Subcutaneous abdominal adipose tissue (tissue), 5 donors: ENCODE measurements around the gene LGR4.

Source experiments
- H3K27ac ChIP-seq: one replicate; pipeline ENCODE4 v1.7.0; 2013; ENCODE audit warnings: low read depth, mild to moderate bottlenecking, inconsistent platforms, low read length, moderate library complexity
- H3K27me3 ChIP-seq, 5 donors: one replicate each; pipeline ENCODE4 v1.7.0; 2013; ENCODE audit warnings: low read length in 5 of 5, inconsistent platforms in 1 of 5; ENCODE audit not compliant: control insufficient read depth in 5 of 5, insufficient read depth in 4 of 5
- H3K36me3 ChIP-seq, 5 donors: one replicate each; pipeline ENCODE4 v1.7.0; 2013; ENCODE audit warnings: low read length in 5 of 5; ENCODE audit not compliant: control insufficient read depth in 5 of 5, insufficient read depth in 5 of 5
- H3K4me1 ChIP-seq, 5 donors: one replicate each; pipeline ENCODE4 v1.7.0; 2013; ENCODE audit warnings: low read length in 5 of 5, mild to moderate bottlenecking in 3 of 5, moderate library complexity in 1 of 5; ENCODE audit not compliant: control insufficient read depth in 5 of 5, insufficient read depth in 5 of 5
- H3K4me3 ChIP-seq, 5 donors: one replicate each; pipeline ENCODE4 v1.7.0; 2013; ENCODE audit warnings: low read length in 5 of 5, low read depth in 1 of 5
- H3K9ac ChIP-seq, 5 donors: one replicate each; pipeline ENCODE4 v1.7.0; 2013; ENCODE audit warnings: low read length in 5 of 5, mild to moderate bottlenecking in 4 of 5, moderate library complexity in 3 of 5
- H3K9me3 ChIP-seq, 5 donors: one replicate each; pipeline ENCODE4 v1.7.0; 2013; ENCODE audit warnings: low read length in 5 of 5; ENCODE audit not compliant: control insufficient read depth in 5 of 5
- donor health status: healthy.
- donor health status: healthy.
- donor health status: healthy.
- donor health status: healthy.
- donor health status: healthy.

LGR4 gene

DNA sequence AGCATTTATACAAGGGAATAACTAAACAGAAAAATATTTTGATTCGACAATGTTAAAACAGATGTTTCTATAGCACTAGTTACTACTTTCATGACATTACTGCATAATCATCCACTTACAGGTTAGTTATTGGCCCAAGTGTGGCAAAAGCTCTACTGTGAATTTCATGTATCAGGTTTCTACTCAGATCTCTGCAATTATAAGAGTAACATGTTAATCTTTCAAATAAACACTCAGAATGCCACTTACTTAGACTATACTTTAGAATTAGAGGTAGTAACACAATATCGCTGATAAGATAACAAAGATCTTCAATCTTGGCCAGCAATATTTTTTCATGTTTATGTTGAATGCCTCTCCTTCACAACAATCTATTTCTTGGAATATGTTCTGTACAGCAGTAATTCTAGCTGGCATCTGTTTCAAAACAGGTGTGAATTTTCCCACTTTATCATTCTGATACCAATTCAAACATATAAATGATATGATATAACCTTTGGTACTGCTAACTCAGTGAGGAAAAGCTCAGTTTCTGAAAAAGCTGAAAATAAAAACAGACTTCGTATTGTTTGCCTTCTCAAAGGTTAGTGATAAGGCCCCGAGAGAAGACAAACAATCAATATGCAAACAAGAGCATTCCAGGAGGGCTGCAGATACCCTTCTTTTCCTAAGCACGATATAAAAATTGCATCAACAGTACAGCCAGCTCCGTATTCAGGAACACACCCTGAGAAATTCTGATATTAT is 98.6 kb downstream of the LGR4 start:
- H3K36me3 ChIP-seq: peaks cover 11 to 55% (median 45%) of the 10 kb centered on the region in 5 donors
- H3K27ac ChIP-seq: no peak overlapping the region
- no peak overlapping the region for H3K4me3 ChIP-seq
- H3K27me3 ChIP-seq: no peaks in the 10 kb centered on the region
- no peaks in the 10 kb centered on the region for H3K4me1 ChIP-seq
- H3K9ac ChIP-seq: no peak overlapping the region
- H3K9me3 ChIP-seq: no peaks in the 10 kb centered on the region

- Histone ChIP-seq H3K27me3 (no peaks in the 10 kb centered on the region), H3K4me1 (no peaks in the 10 kb centered on the region), H3K9me3 (no peaks in the 10 kb centered on the region), H3K36me3 (peaks cover 13 to 52% (median 42%) of the 10 kb centered on the region in 5 donors), H3K27ac (no peak overlapping the region), H3K9ac (no peak overlapping the region), H3K4me3 (no peak overlapping the region)
Measured at GRCh38 chr11:27373392-27373791, 99.2 kb downstream of the LGR4 start.

GRCh38 chr11:27372164-27372563 is 100.4 kb downstream of the LGR4 start:
- no peak overlapping the region for H3K27ac ChIP-seq
- H3K36me3 ChIP-seq: peaks cover 18 to 55% (median 41%) of the 10 kb centered on the region in 5 donors

DNA sequence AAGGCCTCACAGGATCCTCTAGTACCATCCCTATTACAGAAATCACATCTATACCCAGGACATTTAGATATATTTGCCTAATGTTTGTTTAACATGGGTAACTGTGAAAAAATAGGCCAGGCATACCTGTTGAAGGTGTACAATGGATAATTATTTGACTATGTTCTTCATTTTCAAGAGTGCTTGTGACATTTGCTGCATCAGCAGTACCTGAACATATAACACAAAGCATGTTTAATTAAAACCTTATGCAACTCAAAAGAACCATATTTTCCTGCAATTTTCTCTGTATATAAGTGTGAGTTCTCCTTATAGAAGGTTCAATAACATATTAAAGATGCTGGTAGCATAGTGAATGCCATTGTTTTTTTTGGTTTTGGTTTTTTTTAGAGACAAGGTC is 101.1 kb downstream of the LGR4 start:
- Histone ChIP-seq H3K36me3 (peaks cover 18 to 55% (median 43%) of the 10 kb centered on the region in 5 donors), H3K27ac (no peak overlapping the region)

More at GRCh38 chr11:27372164-27372563, 100.4 kb downstream of the LGR4 start:
- Histone ChIP-seq H3K9ac (no peak overlapping the region), H3K9me3 (no peaks in the 10 kb centered on the region), H3K4me1 (no peaks in the 10 kb centered on the region), H3K27me3 (no peaks in the 10 kb centered on the region), H3K4me3 (no peak overlapping the region)

GRCh38 chr11:27370374-27370773 is 102.2 kb downstream of the LGR4 start:
- Histone ChIP-seq H3K9ac (no peak overlapping the region), H3K9me3 (no peaks in the 10 kb centered on the region), H3K4me3 (no peak overlapping the region), H3K27me3 (no peaks in the 10 kb centered on the region), H3K27ac (no peak overlapping the region), H3K4me1 (no peaks in the 10 kb centered on the region), H3K36me3 (peaks cover 17 to 53% (median 41%) of the 10 kb centered on the region in 5 donors)

More for the DNA sequence above, 101.1 kb downstream of the LGR4 start:
- no peak overlapping the region for H3K4me3 ChIP-seq
- H3K27me3 ChIP-seq: no peaks in the 10 kb centered on the region
- no peaks in the 10 kb centered on the region for H3K4me1 ChIP-seq
- H3K9me3 ChIP-seq: no peaks in the 10 kb centered on the region
- no peak overlapping the region for H3K9ac ChIP-seq

DNA sequence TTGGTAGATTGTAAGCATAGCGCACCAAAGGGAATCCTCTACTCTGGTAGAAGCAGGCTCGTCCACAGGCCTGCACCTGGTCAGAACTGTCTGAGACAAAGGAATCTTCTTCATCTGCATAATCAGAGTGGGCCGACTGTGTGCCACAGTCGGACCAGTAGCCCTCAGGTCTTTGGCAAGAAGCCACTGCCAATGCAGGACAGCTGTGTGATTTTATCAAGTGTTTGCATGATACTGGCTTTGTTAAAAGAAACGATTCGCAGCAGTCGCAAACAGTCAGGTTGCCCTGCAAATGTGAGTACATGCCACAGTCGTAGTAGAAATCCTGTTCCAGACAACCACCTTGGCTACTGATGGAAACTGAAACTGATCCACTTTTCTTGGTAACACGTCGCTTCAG is 104.7 kb downstream of the LGR4 start:
- no peaks in the 10 kb centered on the region for H3K27me3 ChIP-seq
- H3K9ac ChIP-seq: no peak overlapping the region
- H3K27ac ChIP-seq: no peak overlapping the region
- peaks cover 10 to 35% (median 30%) of the 10 kb centered on the region in 5 donors for H3K36me3 ChIP-seq
- no peaks in the 10 kb centered on the region for H3K9me3 ChIP-seq
- peaks cover 0 to 9% (median 6%) of the 10 kb centered on the region in 5 donors for H3K4me1 ChIP-seq
- H3K4me3 ChIP-seq: no peak overlapping the region

- H3K9ac ChIP-seq: peak overlapping the region; percentile 16 to 94 (median 79)
- no peak overlapping the region for H3K27ac ChIP-seq
- H3K9me3 ChIP-seq: no peaks in the 10 kb centered on the region
- peaks cover 0 to 19% (median 13%) of the 10 kb centered on the region in 5 donors for H3K4me1 ChIP-seq
- no peaks in the 10 kb centered on the region for H3K27me3 ChIP-seq
- peak overlapping the region; percentile 83 to 92 (median 89) for H3K4me3 ChIP-seq
- H3K36me3 ChIP-seq: peaks cover 5 to 12% (median 11%) of the 10 kb centered on the region in 5 donors
Measured at GRCh38 chr11:27363576-27364117, 108.9 kb downstream of the LGR4 start.

DNA sequence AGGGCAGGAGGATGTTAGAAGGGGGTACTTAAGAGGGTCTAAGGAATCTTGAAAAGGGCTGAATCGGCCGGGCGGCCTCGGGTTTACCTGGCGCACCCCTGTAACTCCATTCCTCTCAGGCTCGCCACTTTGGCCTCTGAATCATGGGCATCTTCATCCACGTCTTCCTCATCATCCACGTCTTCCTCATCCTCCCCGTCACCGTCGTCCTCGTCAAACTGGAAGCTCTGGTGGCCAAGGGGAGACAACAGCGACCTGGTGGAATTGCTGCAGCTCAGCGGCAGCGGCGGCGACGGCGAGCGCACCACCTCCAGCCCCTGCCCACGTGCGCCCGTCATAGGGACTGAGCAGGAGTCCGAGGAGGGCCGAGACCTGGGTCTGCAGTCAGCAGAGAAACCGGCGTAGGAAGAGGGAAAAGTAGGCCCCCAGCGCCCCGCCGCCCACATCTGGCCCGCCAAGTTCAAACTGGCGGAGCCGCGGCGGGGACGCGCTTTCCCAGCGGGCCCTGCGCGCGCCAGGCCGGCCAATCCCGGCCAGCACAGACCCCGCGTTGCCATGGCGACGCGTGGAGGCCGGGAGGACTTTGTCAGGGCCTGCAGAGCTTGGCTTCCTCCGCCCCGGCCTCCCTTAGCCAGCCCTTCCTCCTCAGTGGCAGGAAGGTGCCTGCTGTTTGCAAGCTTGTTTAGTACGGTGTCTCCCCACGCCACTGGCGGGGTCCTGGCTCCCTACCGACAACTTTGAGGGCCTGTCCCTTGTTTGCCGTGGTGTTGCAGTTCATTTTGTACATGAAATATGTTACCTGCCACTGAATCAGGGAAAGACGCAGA is 109.6 kb downstream of the LGR4 start, which contains the start of gene CCDC34:
Gene CCDC34, minus strand, starts transcription at position 467 of the 827 bp plus-strand sequence. Its CDS starts 21 bp downstream, at position 446.
- Histone ChIP-seq H3K4me3 (peak within 1 kb of the TSS; percentile 83 to 92 (median 89)), H3K9me3 (no peaks in the 10 kb centered on the region), H3K27me3 (no peaks in the 10 kb centered on the region), H3K4me1 (peaks cover 0 to 21% (median 13%) of the 10 kb centered on the region in 5 donors), H3K9ac (peak within 1 kb of the TSS; percentile 16 to 94 (median 79)), H3K36me3 (peaks cover 1 to 5% (median 5%) of the 10 kb centered on the region in 5 donors), H3K27ac (peak within 1 kb of the TSS; percentile 54)

- Histone ChIP-seq H3K9ac (peak overlapping the region in 2 of 5 donors; percentile 79 to 91), H3K4me3 (peak overlapping the region in 2 of 5 donors; percentile 83 to 87), H3K27ac (no peak overlapping the region)
Measured at GRCh38 chr11:27361649-27362431, 110.8 kb downstream of the LGR4 start.

More at GRCh38 chr11:27361649-27362431, 110.8 kb downstream of the LGR4 start:
- no peaks in the 10 kb centered on the region for H3K27me3 ChIP-seq
- H3K36me3 ChIP-seq: peaks cover 0 to 3% (median 0%) of the 10 kb centered on the region in 5 donors
- H3K9me3 ChIP-seq: no peaks in the 10 kb centered on the region
- peaks cover 0 to 21% (median 13%) of the 10 kb centered on the region in 5 donors for H3K4me1 ChIP-seq
